T-helper 2 cell treated with Interferon-gamma antibody and Interleukin-4, amounts not matched to agents 5 μg/mL and 100 μg/mL, for 36 hours (primary cell): ENCODE data around the gene RILP.

Experiments
- DNase-seq: peaks from one replicate; pipeline ENCODE4 v3.0.0; 2021; ENCODE audit warnings: low spot score
- H3K27ac Mint-ChIP-seq: one replicate; pipeline ENCODE4 v1.8.0; 2021; ENCODE audit warnings: mild to moderate bottlenecking, mixed read lengths
- H3K27me3 Mint-ChIP-seq: one replicate; pipeline ENCODE4 v1.8.0; 2021; ENCODE audit warnings: low read depth, mixed read lengths
- H3K36me3 Mint-ChIP-seq: one replicate; pipeline ENCODE4 v1.8.0; 2021; ENCODE audit warnings: low read depth, mixed read lengths
- H3K4me1 Mint-ChIP-seq: one replicate; pipeline ENCODE4 v1.8.0; 2021; ENCODE audit warnings: low read depth, mixed read lengths
- H3K4me3 Mint-ChIP-seq: one replicate; pipeline ENCODE4 v1.8.0; 2022; ENCODE audit warnings: mild to moderate bottlenecking, moderate library complexity, mixed read lengths
- H3K9me3 Mint-ChIP-seq: one replicate; pipeline ENCODE4 v1.8.0; 2021; ENCODE audit warnings: mixed read lengths

RILP gene

GRCh38 chr17:1608676-1609075, 41.0 kb downstream of the RILP start:
- Mint-ChIP-seq H3K27ac (no peak overlapping the region), H3K4me3 (no peak overlapping the region), H3K36me3 (no peaks in the 10 kb centered on the region), H3K9me3 (no peaks in the 10 kb centered on the region), H3K27me3 (no peaks in the 10 kb centered on the region), H3K4me1 (no peaks in the 10 kb centered on the region)
- DNase-seq = no peak

DNA sequence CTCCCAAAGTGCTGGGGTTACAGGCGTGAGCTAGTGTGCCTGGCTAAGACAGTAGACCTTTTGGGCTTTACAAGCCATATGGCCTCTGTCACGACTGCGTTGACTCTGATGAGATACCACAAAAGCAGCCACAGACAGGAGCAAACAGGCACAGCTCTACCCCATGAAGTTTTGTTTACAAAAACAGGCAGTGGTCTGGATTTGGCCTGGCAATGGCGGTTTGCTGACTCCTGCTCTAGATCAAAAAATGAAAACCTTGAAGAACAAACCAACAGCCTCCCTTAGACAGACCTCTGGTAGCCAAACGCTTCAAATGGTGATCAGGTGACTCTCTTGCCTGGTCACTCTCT, 41.7 kb downstream of the RILP start:
- peak; percentile 9 for DNase-seq
- H3K27ac Mint-ChIP-seq = no peak overlapping the region
- H3K4me1 Mint-ChIP-seq = no peaks in the 10 kb centered on the region
- no peaks in the 10 kb centered on the region for H3K9me3 Mint-ChIP-seq
- H3K36me3 Mint-ChIP-seq = no peaks in the 10 kb centered on the region
- H3K4me3 Mint-ChIP-seq = no peak overlapping the region
- H3K27me3 Mint-ChIP-seq = no peaks in the 10 kb centered on the region

- no peak overlapping the region for H3K27ac Mint-ChIP-seq
- peak; percentile 68 for DNase-seq
- no peak overlapping the region for H3K4me3 Mint-ChIP-seq
- H3K9me3 Mint-ChIP-seq = no peaks in the 10 kb centered on the region
- no peaks in the 10 kb centered on the region for H3K36me3 Mint-ChIP-seq
- no peaks in the 10 kb centered on the region for H3K27me3 Mint-ChIP-seq
- H3K4me1 Mint-ChIP-seq = no peaks in the 10 kb centered on the region
Measured at GRCh38 chr17:1606352-1606985, 43.2 kb downstream of the RILP start.

DNA sequence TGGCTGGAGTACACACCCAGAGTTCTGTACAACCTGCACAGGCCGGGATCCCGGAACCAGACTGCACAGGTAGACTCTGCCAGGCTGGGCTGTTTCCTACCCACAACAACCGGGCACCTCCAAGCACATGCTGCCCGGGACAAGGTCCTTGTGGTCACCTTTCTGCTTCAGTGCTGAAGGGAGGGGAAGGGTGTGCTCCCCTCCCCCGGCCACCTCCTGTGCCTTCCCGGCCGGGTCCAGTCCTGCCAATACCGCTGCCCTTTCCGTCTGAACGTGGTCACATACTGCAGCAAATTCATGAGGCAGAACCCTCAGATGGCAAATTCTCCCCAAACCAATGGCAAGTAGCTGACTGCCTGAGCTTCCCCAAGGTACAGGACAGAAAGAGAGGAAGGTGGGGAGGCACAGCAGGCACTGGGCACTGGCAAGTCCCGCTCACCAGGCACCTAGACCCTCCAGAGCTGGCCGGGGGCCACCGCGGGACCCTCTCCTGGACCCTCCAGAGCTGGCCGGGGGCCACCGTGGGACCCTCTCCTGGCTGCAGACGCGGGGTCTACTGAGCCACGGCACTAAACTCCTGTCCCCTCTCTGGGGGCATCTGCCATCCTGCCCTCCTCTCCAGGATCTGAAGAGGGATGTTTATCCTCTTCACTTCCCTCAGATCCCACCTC, 43.9 kb downstream of the RILP start:
- H3K9me3 Mint-ChIP-seq = no peaks in the 10 kb centered on the region
- DNase-seq = no peak
- no peaks in the 10 kb centered on the region for H3K27me3 Mint-ChIP-seq
- H3K4me3 Mint-ChIP-seq = no peak overlapping the region
- H3K4me1 Mint-ChIP-seq = no peaks in the 10 kb centered on the region
- no peak overlapping the region for H3K27ac Mint-ChIP-seq
- H3K36me3 Mint-ChIP-seq = no peaks in the 10 kb centered on the region

GRCh38 chr17:1604831-1605528, 44.7 kb downstream of the RILP start:
- DNase-seq = no peak
- no peaks in the 10 kb centered on the region for H3K36me3 Mint-ChIP-seq
- H3K4me3 Mint-ChIP-seq = no peak overlapping the region
- no peaks in the 10 kb centered on the region for H3K4me1 Mint-ChIP-seq
- no peaks in the 10 kb centered on the region for H3K27me3 Mint-ChIP-seq
- no peak overlapping the region for H3K27ac Mint-ChIP-seq
- no peaks in the 10 kb centered on the region for H3K9me3 Mint-ChIP-seq

- Mint-ChIP-seq H3K27ac (no peak overlapping the region), H3K4me1 (no peaks in the 10 kb centered on the region), H3K4me3 (no peak overlapping the region), H3K36me3 (no peaks in the 10 kb centered on the region), H3K9me3 (no peaks in the 10 kb centered on the region), H3K27me3 (no peaks in the 10 kb centered on the region)
- DNase-seq = no peak
Measured at GRCh38 chr17:1601571-1601970, 48.1 kb downstream of the RILP start.

DNA sequence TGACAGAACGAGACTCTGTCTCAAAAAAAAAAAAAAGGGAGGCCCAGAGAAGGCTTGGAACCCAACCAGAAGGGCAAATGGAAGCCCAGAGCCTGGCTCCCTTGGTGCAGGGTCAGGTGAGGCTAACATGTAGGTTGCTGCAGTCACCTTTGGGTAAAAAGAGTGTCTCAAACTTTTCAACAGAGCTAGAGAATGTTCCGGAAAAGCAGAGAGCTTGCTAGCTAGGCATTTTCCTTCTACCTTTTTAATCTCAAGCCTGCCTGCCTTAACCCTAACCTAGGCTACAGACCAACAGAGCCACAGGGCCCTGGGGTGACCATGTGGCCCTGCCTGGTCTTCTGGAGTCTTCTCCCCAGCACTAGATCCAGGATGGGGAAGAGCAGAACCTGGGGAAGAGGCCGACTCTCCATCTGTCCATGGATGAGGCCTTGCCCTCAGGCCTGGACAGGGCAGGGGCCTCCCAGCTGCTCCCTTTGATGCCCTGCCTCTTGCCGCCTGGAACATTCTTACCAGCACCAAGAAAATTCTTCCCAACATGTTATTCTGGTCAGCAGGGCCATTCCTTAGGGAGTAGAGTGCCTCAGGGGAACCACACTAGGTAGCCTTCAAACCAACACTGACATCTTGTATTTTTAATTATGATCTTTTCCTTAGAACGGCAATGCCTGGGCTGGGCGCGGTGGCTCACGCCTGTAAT, 51.1 kb downstream of the RILP start:
- Mint-ChIP-seq H3K9me3 (no peaks in the 10 kb centered on the region), H3K27me3 (no peaks in the 10 kb centered on the region), H3K36me3 (no peaks in the 10 kb centered on the region), H3K4me3 (no peak overlapping the region), H3K27ac (no peak overlapping the region), H3K4me1 (no peaks in the 10 kb centered on the region)
- DNase-seq = no peak

DNA sequence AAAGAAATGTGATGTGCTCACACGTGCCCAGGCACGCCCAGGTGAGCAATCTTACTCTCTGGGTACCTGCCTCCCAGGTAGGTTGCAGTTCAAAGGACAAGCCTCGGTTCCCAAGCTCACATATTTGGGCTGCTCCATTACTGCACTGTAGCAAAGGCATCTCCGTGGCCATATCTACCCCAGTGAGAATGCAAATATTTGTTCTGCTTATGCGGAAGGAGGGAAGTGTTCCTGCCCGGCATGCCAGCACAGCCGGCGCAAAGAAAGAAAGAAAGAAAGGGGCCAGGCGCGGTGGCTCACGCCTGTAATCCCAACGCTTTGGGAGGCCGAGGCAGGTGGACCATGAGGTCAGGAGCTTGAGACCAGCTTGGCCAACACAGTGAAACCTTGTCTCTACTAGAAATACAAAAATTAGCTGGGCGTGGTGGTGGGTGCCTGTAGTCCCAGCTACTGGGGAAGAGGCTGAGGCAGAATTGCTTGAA, 51.8 kb downstream of the RILP start:
- Mint-ChIP-seq H3K27me3 (no peaks in the 10 kb centered on the region), H3K36me3 (no peaks in the 10 kb centered on the region), H3K4me3 (no peak overlapping the region), H3K9me3 (no peaks in the 10 kb centered on the region), H3K4me1 (no peaks in the 10 kb centered on the region), H3K27ac (no peak overlapping the region)
- DNase-seq = no peak
